ENCODE results near the gene SLC35D1.
"Not testable (repeated sequence)": the region's sequence is repeated elsewhere in the genome, so short reads cannot be mapped to it uniquely, and the experiment has no call there.

Gene SLC35D1

GRCh38 chr1:66982561-66983260 is 71.2 kb downstream of the SLC35D1 start:
- no peak for DNase-seq

DNA sequence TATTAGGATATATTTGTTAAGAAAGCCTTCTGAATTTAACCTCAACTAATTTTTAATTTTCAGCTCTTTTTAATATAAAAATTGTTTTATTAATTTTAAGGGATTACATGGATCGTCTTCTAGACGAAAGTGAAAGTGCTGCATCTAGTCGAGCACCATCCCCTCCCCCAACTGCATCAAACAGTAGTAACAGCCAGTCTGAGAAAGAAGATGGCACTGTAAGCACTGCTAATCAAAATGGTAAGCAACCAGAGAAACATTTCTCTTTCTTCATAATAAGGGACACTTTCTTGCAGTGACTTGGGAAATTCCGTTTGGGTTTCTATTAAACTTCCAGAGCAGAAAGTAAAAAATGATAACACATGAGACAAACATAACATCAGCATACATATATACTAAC is 72.3 kb downstream of the SLC35D1 start:
- no peak for DNase-seq

DNA sequence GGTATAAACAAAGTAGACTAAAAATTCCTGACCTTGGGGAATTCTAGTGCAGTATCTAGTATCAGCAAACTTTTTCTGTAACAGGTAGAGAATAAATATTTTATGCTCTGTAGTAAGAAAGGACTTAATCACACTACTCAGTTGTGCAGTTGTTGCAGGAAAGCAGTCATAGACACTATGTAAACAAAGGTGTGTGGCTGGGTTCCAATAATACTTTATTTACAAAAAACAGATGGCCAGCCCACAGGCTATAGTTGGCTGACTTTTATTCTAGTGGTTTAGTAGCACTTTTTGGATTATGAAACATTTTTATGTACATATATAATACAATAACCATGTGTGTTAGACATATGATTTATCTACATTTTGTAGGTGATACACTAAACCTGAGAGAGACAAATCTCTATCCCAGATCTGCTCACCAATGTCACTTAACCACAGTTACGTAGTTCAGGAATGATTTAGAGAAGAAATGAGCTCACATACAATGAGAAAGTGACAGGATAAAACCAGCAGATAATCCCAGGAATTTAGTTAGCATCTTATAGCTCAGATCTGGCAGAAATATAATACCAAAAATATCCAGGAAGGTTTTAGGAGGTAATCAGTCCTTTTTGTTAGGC is 73.1 kb downstream of the SLC35D1 start:
- no peak for DNase-seq

- not testable (repeated sequence) for DNase-seq
These were observed 74.3 kb downstream of the SLC35D1 start for GRCh38 chr1:66979621-66980020.

DNA sequence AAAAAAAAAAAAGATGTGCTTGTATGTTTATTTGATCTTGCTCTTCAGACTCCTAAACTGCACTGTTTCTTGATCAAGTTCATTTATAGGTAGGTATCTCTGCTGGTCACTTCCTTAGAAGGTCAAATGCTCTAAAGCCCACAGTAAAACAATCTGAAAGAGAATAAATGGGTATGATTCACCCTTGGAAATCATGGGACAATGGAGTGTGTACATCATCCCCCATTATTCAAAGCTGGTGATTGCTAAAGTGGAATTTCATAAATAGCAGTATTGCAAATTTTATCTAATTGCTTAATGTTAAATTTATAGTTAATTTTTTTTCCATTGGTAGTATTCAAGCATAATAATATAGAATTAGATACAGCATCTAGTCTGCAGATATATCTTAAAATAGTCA is 75.7 kb downstream of the SLC35D1 start:
- no peak for DNase-seq

DNA sequence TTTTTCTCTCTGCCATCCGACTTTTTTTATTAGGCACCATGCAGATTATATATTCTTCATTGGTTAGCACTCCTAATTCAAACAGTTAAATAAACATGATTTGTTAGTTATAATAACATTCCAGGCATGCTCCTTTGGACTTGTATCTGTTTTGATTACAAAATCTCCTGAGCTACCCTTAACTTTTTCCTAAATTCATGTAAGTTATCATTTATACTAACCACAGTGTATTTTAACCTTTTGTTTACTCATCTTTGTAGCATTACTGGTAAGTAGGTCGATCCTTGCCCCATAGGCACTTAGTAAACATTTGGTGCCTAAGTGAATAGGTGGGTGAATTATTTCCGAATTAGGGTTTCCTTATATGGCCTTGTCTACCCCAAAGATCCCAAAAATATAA is 85.4 kb downstream of the SLC35D1 start:
- DNase-seq, result no peak

DNA sequence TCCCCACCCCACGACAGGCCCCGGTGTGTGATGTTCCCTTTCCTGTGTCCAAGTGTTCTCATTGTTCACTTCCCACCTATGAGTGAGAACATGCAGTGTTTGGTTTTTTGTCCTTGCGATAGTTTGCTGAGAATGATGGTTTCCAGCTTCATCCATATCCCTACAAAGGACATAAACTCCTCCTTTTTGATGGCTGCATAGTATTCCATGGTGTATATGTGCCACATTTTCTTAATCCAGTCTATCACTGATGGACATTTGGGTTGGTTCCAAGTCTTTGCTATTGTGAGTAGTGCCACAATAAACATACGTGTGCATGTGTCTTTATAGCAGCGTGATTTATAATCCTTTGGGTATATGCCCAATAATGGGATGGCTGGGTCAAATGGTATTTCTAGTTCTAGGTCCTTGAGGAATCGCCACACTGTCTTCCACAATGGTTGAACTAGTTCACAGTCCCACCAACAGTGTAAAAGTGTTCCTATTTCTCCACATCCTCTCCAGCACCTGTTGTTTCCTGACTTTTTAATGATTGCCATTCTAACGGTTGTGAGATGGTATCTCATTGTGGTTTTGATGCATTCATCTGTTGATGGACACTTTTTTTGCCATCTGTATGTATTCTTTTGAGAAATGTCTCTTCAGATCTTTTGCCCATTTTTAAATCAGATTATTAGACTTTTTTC is 87.6 kb downstream of the SLC35D1 start:
- not testable (repeated sequence) for DNase-seq

DNA sequence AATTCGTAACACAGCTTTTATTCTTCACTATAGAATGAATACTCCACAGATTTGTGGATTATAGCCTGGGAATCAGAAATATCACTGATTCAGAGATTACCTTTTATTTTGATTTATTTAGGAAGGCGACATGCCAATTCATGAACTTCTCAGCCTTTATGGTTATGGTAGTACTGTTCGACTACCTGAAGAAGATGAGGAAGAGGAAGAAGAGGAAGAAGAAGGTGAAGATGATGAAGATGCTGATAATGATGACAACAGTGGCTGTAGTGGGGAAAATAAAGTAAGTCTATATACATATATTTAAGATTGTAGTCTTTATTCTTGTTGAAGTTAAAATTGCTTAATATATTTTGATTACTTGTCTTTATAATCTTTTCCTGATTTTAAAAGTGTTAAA is 96.0 kb downstream of the SLC35D1 start:
- DNase-seq, result no peak

DNA sequence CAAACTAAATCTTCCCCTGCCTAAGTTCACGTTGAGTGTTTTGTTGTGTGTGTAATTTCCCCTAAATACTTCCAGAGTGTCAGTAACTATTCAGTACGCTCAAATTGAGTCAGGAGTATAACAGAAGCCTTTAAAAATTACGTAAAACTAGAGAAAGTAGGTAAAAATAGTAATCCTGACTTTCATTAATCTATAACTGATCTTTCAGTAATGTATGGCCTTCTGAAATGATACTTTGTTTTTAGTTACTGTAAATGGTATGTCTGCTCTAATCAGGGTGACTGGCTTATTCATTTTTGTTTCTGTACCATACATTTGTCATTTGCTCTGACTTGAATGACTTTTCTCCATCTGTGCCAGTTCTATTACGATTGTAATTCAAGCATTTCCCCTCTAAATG is 99.7 kb downstream of the SLC35D1 start:
- DNase-seq, result no peak

GRCh38 chr1:66951513-66951912 is 102.4 kb downstream of the SLC35D1 start:
- peak; percentile 95 for DNase-seq
